ENCODE measurements around the gene INAFM2.

INAFM2 gene

DNA sequence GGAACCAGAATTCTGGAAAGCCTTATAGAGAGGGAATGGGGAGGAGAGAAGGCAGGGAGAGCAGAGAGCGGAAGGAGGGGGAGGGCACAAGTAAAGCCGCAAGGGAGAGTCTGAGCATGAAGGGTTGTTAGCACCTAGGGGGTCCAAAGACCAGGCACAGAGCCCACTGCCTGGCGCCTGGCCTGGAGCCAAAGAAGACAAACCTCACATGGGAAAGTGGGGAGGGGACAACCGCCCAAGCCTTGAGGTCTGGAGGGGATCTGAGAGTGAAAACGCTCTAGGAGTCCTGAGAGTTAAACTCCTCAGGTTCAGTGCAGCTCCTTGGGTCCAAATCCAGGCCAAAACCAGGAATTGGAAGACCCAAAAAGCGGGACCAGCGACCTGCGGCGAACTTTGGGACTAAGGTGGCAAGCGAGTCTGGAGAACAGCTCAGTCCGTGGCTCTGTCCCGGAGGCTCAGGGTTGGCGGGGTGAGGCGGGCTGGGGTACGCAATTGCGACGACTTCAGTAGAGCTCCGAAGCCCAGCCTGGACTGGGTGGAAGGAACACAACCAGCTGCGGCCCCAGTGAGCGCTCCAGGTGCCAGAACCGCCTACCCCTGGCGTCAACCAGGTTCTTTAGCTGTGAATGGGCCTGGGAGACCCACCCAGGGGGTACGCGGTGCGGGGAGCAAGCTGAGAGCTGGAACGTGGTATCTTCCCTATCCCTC is 807 bp upstream of the INAFM2 start:
- H3K27ac Mint-ChIP-seq: no peak overlapping the region
- H3K27me3 Mint-ChIP-seq: no peaks in the 10 kb centered on the region
- peaks cover 26% of the 10 kb centered on the region for H3K4me1 Mint-ChIP-seq
- DNase-seq: no peak
- ATAC-seq: no peak
- H3K36me3 Mint-ChIP-seq (ENCODE audit: low read depth): peaks cover 3% of the 10 kb centered on the region
- H3K9me3 Mint-ChIP-seq: no peaks in the 10 kb centered on the region
- H3K4me3 Mint-ChIP-seq: peak overlapping the region; percentile 60

DNA sequence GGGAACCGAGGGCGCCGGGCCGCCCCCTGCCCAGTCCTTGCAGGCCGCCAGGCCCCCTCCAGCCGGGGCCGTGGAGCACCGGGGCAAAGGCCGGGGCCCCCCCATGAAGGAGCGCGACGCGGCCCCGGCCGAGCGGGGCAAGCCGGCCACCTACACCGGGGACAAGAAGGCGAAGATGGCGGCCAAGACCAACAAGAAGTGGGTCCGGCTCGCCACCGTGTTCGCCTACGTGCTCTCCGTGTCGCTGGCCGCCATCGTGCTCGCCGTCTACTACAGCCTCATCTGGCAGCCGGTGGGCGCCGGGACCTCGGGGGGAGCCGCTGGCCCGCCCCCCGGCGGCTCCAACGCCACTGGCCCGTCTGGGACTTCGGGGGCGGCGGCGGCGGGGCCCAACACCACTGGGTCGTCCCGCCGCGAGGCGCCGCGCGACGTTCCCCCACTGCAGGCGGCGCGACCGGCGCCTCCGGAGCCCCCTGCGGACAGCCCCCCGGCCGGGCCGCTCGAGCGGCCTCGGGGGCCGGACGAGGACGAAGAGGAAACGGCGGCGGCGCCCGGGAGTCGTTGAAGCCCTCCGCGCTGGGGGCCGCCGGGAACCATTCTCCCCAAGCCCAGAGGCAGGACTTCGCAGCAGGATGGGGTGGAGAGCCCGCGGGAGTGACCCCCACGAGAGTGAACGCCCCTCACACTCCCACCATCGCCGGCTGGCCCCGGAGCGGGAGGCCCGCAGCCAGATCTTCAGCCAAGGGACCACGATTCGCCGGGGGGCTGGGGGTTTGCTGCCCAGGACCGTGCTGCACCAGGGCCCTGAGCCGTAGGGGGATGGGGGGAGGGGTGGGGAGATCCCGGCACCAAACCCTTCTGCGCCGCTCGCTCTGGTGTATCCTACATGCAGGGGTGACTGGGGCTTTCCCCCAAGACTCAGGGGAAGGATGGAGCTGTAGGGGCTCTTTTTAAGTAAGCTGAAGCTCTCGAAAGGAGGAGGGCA is 753 bp downstream of the INAFM2 start:
- ATAC-seq (no peak), DNase-seq (peak; percentile 48)
- Mint-ChIP-seq H3K27me3 (no peaks in the 10 kb centered on the region), H3K27ac (no peak overlapping the region), H3K9me3 (no peaks in the 10 kb centered on the region), H3K4me1 (peaks cover 26% of the 10 kb centered on the region), H3K36me3 (ENCODE audit: low read depth) (peaks cover 3% of the 10 kb centered on the region), H3K4me3 (peak overlapping the region; percentile 74)

DNA sequence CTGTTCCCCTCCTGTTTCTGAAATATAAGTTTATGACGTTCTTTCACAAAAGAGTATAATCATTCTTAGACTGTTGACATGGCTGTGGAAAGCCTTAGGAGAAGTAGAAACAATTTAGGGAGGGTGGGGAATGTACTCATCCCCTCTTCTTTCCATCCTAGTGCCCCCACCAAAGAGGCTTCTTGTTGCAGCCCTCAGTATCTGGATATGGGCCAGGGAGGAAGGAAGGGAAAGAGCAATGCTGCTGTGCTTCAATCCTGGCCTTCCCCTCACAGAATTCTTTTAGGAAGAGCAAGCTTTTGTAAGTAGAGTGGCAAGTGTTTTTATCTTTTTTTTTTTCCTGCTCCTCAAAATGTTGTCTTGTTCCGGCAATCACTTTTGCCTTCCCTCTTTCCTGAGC is 1.7 kb downstream of the INAFM2 start:
- H3K4me3 Mint-ChIP-seq: peak overlapping the region; percentile 74
- H3K27me3 Mint-ChIP-seq: no peaks in the 10 kb centered on the region
- DNase-seq (no peak), ATAC-seq (no peak)
- H3K9me3 Mint-ChIP-seq: no peaks in the 10 kb centered on the region
- H3K27ac Mint-ChIP-seq: no peak overlapping the region
- peaks cover 26% of the 10 kb centered on the region for H3K4me1 Mint-ChIP-seq
- H3K36me3 Mint-ChIP-seq (ENCODE audit: low read depth): peaks cover 3% of the 10 kb centered on the region

DNA sequence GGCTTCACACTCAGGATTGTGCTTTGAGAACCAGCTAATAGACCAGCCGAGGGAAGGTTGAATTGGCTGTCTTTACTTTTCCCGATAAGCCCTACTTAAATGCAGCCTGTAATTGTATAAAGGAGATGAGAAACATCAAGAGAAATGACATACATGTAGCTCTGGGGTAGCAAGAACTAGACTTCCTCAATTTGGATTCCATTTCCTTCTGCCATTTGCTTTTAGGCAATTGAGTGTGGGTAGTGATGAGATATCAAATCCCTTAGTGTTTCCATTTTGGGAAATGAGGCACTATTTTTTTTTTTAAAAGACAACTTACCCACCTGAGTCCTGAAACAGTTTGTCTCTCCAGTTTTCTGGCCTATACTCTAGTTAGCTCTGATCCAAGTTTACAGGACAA is 2.2 kb downstream of the INAFM2 start:
- H3K27me3 Mint-ChIP-seq: no peaks in the 10 kb centered on the region
- no peak overlapping the region for H3K4me3 Mint-ChIP-seq
- no peaks in the 10 kb centered on the region for H3K9me3 Mint-ChIP-seq
- no peak overlapping the region for H3K27ac Mint-ChIP-seq
- DNase-seq (no peak), ATAC-seq (no peak)
- peaks cover 26% of the 10 kb centered on the region for H3K4me1 Mint-ChIP-seq
- peaks cover 3% of the 10 kb centered on the region for H3K36me3 Mint-ChIP-seq (ENCODE audit: low read depth)

DNA sequence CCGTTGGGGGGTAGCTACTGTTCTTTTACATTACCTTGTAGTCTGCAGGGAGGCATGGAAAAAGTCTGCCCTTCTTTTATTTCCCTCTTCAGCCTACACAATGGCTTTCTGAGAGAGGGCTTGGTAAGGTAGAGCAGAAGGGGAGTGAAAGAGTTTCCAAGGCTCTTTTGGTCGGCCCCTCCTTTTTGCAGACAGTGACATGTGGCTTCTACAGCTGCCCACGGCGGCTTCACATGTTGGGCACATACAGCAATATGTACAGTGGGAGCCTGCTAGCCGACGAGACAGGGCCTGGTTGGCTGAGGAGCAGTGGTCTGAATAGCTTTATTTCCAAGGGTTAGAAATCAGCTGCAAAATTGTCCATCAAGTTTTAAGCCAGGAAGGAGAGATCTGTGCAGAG is 4.0 kb downstream of the INAFM2 start:
- Mint-ChIP-seq H3K27ac (no peak overlapping the region), H3K4me3 (no peak overlapping the region), H3K9me3 (no peaks in the 10 kb centered on the region), H3K4me1 (peaks cover 19% of the 10 kb centered on the region), H3K27me3 (no peaks in the 10 kb centered on the region), H3K36me3 (ENCODE audit: low read depth) (peaks cover 3% of the 10 kb centered on the region)
- ATAC-seq: no peak
- no peak for DNase-seq

DNA sequence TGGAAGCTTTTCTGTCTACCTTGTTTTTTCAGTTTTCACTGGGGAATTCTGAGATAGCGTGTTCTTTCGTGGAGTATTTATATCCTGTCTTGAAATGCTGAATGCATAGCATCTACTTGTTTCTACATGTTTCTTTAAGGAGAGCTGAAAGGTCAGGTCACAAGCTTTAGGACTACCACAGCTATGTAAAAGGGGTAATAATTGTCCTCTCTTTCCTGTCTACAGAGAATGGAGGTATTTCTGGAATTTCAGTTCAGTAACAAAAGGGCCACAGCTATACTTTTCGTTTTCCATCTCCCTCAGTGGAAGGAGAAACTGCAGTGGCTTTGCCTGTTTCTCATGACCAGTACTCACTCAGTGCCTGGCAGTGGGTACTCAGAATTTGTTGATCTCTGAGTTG is 4.7 kb downstream of the INAFM2 start:
- ATAC-seq: no peak
- H3K27ac Mint-ChIP-seq: no peak overlapping the region
- peaks cover 3% of the 10 kb centered on the region for H3K36me3 Mint-ChIP-seq (ENCODE audit: low read depth)
- peaks cover 15% of the 10 kb centered on the region for H3K4me1 Mint-ChIP-seq
- H3K9me3 Mint-ChIP-seq: no peaks in the 10 kb centered on the region
- DNase-seq: no peak
- no peaks in the 10 kb centered on the region for H3K27me3 Mint-ChIP-seq
- H3K4me3 Mint-ChIP-seq: no peak overlapping the region

DNA sequence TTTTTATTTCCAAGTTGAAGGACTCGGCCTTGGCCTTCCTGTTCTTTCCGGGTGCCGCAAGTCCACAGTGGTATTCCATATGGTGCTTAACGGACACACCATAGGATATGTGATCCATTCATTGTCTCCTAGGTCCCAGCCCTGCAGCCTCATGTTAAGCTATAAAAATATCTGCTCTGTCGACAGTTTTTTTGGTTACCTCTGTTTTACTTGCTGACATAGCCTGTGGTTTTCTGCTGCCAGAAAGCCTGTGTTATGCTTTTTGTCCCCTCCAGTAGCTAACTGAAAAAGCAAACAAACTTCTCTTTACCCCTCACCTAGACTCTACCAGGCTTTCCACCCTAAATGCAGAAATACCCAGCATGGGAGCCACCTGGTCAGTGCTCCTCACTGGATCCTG is 5.3 kb downstream of the INAFM2 start:
- no peaks in the 10 kb centered on the region for H3K9me3 Mint-ChIP-seq
- no peak for DNase-seq
- no peak overlapping the region for H3K27ac Mint-ChIP-seq
- H3K27me3 Mint-ChIP-seq: no peaks in the 10 kb centered on the region
- ATAC-seq: no peak
- H3K4me3 Mint-ChIP-seq: no peak overlapping the region
- H3K36me3 Mint-ChIP-seq (ENCODE audit: low read depth): peaks cover 3% of the 10 kb centered on the region
- peaks cover 16% of the 10 kb centered on the region for H3K4me1 Mint-ChIP-seq

DNA sequence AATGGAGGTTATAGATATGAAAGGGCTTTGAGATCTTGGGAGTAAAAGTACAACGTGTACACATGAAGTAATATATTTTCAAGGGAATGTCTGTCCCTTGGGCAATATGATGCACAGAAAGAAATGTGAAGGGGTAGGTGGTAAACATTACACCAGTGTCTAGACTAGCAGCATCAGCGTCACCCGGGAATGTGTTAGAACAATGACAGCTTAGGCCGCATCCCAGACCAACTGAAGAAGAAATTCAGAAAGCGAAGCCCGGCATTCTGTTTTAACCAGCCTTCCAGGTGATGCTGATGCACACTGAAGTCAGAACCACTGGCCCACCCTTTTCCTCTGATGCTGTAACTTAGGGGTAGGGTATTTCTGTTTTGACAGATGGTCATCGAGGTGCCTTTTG is 6.3 kb downstream of the INAFM2 start:
- no peak overlapping the region for H3K27ac Mint-ChIP-seq
- H3K27me3 Mint-ChIP-seq: no peaks in the 10 kb centered on the region
- H3K9me3 Mint-ChIP-seq: no peaks in the 10 kb centered on the region
- DNase-seq: no peak
- H3K36me3 Mint-ChIP-seq (ENCODE audit: low read depth): peaks cover 3% of the 10 kb centered on the region
- H3K4me3 Mint-ChIP-seq: no peak overlapping the region
- H3K4me1 Mint-ChIP-seq: peaks cover 25% of the 10 kb centered on the region
- no peak for ATAC-seq

DNA sequence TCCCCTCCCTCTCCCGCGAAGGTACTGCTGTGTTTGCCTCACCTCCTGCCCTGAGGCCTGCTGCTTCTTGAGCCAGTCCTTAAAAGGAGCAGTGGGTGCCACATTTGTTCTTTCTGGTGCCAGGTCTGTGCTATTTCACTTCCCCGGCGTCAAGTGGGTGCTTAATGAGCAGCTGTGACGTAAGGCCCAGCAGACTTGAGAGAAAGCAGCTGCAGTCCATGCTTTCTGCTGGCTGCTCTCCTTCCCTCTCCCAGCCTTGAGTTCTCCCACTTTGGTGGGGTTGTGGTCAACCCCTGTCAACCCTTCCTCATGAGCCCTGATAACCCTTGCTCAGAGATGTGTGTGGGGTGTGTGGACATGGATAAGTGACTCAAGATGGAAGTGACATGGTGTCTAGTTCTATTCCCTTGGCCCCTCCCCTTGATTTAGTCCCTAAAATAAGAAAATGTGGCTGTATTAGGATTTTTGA is 6.9 kb downstream of the INAFM2 start:
- Mint-ChIP-seq H3K27me3 (no peaks in the 10 kb centered on the region), H3K9me3 (no peaks in the 10 kb centered on the region), H3K36me3 (ENCODE audit: low read depth) (peaks cover 2% of the 10 kb centered on the region), H3K4me1 (peaks cover 19% of the 10 kb centered on the region), H3K27ac (no peak overlapping the region), H3K4me3 (no peak overlapping the region)
- DNase-seq: no peak
- ATAC-seq: no peak

DNA sequence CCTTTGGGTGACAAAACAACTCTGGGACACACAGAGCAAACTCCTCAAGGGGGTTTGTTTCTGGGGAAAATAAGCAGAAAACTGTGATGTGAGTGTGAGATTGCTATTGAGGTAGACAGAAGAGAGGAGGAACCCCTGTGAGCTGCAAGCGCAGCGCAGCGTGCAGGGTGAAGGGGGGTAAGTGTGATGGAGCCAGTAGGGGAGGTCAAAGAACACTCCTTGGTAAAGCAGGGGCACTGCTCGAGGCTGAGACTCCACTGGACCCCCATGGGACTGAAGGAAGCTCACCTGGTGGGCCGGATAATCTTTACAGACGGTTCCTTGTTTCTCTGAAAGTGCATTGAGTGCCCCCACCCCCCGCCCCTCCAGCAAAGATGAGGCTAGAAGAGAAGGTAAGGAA is 7.5 kb downstream of the INAFM2 start:
- Mint-ChIP-seq H3K4me3 (no peak overlapping the region), H3K27ac (no peak overlapping the region)
- ATAC-seq: no peak

DNA sequence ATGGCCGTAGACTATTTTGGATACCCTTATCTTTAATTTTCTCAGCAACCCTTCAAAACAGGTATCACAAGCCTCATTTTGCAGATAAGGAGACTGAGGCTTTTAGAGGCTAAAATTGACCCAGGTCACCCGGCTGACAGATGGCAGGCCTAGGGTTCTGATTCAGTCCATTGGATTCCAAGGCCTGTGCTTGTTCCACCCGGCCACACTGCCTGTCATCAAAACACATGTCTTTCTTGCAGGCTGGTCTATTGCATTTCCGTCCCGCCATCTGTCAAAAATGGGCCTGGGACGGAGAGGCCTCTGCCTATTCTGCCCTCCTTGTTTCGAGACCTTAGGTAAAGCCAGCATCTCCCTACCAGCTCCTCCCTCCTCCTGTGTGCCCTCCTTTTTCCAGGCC is 8.1 kb downstream of the INAFM2 start:
- no peaks in the 10 kb centered on the region for H3K36me3 Mint-ChIP-seq (ENCODE audit: low read depth)
- no peak overlapping the region for H3K27ac Mint-ChIP-seq
- no peak overlapping the region for H3K4me3 Mint-ChIP-seq
- DNase-seq: no peak
- no peaks in the 10 kb centered on the region for H3K9me3 Mint-ChIP-seq
- no peak for ATAC-seq
- H3K27me3 Mint-ChIP-seq: no peaks in the 10 kb centered on the region
- peaks cover 13% of the 10 kb centered on the region for H3K4me1 Mint-ChIP-seq

More for the DNA sequence above, 7.5 kb downstream of the INAFM2 start:
- Mint-ChIP-seq H3K27me3 (no peaks in the 10 kb centered on the region), H3K4me1 (peaks cover 14% of the 10 kb centered on the region), H3K36me3 (ENCODE audit: low read depth) (no peaks in the 10 kb centered on the region), H3K9me3 (no peaks in the 10 kb centered on the region)
- DNase-seq: no peak

DNA sequence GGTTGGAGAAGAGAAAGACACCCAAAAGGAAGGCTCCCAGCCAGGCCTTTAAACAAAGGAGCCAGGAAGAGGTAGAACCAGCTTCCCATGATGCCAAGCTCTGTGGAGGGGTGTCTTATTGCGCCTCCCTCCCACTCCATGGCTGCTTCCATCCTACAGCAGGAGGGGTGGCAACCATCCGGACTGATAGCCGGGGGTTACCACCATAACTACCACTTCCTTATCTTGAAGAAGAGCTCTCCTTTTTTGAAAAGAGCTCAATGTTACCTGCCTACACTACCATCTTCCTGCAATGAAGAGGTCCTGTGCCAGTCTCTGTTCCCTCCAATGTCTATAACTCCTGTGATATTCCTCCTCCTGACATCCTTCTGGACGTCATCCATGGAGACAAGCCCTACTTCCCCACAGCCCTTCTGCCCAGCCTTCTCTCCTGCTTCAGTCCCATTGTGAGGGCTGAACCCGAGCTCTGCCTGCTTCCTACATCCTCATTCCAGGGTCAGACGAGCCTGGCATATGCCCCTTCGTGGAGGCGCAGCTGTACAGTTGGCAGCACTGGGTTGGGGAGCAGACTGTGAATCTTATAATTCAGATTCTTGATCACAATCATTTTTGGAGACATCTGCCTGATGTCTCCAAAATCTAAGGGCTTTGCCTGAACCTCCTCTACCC is 8.8 kb downstream of the INAFM2 start:
- Mint-ChIP-seq H3K27ac (no peak overlapping the region), H3K9me3 (no peaks in the 10 kb centered on the region), H3K36me3 (ENCODE audit: low read depth) (no peaks in the 10 kb centered on the region), H3K27me3 (no peaks in the 10 kb centered on the region), H3K4me3 (no peak overlapping the region), H3K4me1 (peaks cover 13% of the 10 kb centered on the region)
- ATAC-seq (no peak), DNase-seq (no peak)

DNA sequence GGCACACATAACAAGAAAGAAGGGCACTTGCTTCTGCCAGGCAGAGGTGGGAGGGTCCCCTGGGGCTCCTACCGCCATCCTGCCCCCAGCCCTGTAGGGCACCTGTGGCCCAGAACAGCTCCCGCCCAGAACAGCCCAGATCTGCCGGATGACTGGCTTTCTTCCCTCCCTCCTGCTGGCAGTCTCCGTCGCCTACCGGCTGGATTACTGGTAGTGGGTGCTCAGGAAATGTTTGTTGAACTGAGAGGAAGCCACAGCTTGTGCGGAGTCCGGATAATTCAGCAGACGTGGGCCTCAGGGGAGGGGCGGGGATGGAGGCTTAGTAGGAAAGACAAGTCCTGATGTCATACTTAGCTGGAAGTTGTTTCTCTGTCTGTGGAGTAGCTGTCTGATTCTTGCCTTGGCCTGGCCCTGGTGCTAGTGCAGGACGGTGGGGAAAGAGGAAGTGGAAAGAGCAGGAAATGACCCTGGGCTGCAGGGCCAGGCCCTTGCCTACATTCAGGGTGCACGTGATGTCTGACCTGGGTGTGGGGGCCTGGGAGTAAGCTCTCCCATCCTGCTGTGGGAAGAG is 10.5 kb downstream of the INAFM2 start:
- ATAC-seq (peak; percentile 18), DNase-seq (no peak)
- H3K27me3 Mint-ChIP-seq: no peaks in the 10 kb centered on the region
- no peak overlapping the region for H3K4me3 Mint-ChIP-seq
- H3K9me3 Mint-ChIP-seq: no peaks in the 10 kb centered on the region
- H3K4me1 Mint-ChIP-seq: peaks cover 16% of the 10 kb centered on the region
- no peak overlapping the region for H3K27ac Mint-ChIP-seq
- H3K36me3 Mint-ChIP-seq (ENCODE audit: low read depth): no peaks in the 10 kb centered on the region

DNA sequence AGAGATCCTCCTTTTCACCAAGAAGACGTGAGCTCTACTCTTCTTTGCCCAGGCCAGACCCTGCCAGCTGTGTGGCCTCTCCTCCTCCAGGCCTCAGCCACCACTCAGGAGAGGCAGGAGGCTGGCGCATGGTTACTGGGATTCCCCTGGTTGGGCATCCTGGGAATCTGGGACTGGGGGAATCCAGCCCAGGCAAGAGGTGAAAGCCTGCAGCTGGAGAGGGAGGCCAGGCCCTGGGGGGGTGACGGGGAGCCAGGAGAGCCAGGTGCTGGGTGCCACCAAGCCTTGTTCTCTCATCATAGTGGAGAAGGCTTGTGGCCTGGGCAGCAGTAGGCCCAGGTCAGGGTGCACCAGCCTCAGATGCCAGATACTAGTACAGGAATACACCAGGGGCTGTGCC is 11.0 kb downstream of the INAFM2 start:
- DNase-seq: no peak
- no peak for ATAC-seq
- H3K27ac Mint-ChIP-seq: no peak overlapping the region
- H3K4me1 Mint-ChIP-seq: peaks cover 16% of the 10 kb centered on the region
- no peaks in the 10 kb centered on the region for H3K27me3 Mint-ChIP-seq
- no peaks in the 10 kb centered on the region for H3K9me3 Mint-ChIP-seq
- no peak overlapping the region for H3K4me3 Mint-ChIP-seq
- H3K36me3 Mint-ChIP-seq (ENCODE audit: low read depth): no peaks in the 10 kb centered on the region

Data from activated naive CD8-positive, alpha-beta T cell treated with anti-CD3 and anti-CD28 coated beads, Interleukin-2, amount 50 U/mL, for 24 hours (primary cell).